Spleen (tissue), 11 donors: ENCODE measurements around the gene KLHDC4. TPM values are rescaled to one million over a fixed set of nuclear protein-coding genes. Genes with fewer than 3 reads are reported as not detected.

Experiments
- DNase-seq: peaks from one replicate; pipeline ENCODE4 v3.0.0-alpha.2; 2020
- H3K27ac ChIP-seq, 8 donors: fragments of 200-600 bp; sonication (generic) in 7 of 8; 1 replicate in 4 of 8; 2 replicates in 4 of 8; pipeline versions ENCODE4 v1.5.0 to v1.8.0; 2016 to 2021; ENCODE audit warnings: inconsistent platforms in 4 of 8, mild to moderate bottlenecking in 4 of 8, moderate library complexity in 1 of 8
- H3K27me3 ChIP-seq, 7 donors: fragments of 200-600 bp; sonication (generic) in 6 of 7; replicated peaks in 1 of 7; 1 replicate in 4 of 7; 2 replicates in 3 of 7; pipeline versions ENCODE4 v1.5.0 to v1.8.0; 2016 to 2021; ENCODE audit warnings: inconsistent platforms in 3 of 7, mild to moderate bottlenecking in 1 of 7
- H3K36me3 ChIP-seq, 6 donors: fragments of 200-600 bp; sonication (generic) in 5 of 6; 1 replicate in 4 of 6; 2 replicates in 2 of 6; pipeline versions ENCODE4 v1.5.0 to v1.8.0; 2016 to 2021; ENCODE audit warnings: inconsistent platforms in 2 of 6
- H3K4me1 ChIP-seq, 6 donors: fragments of 200-600 bp; sonication (generic) in 5 of 6; 1 replicate in 3 of 6; 2 replicates in 3 of 6; pipeline versions ENCODE4 v1.5.0 to v1.8.0; 2016 to 2021; ENCODE audit warnings: inconsistent platforms in 3 of 6
- H3K4me3 ChIP-seq, 8 donors: fragments of 200-600 bp; sonication (generic) in 7 of 8; 1 replicate in 4 of 8; 2 replicates in 4 of 8; pipeline versions ENCODE4 v1.5.0 to v1.8.0; 2016 to 2021; ENCODE audit warnings: inconsistent platforms in 4 of 8, mild to moderate bottlenecking in 4 of 8, moderate library complexity in 2 of 8
- H3K9me3 ChIP-seq, 8 donors: fragments of 200-600 bp; sonication (generic) in 7 of 8; 1 replicate in 4 of 8; 2 replicates in 4 of 8; pipeline versions ENCODE4 v1.5.0 to v1.8.0; 2016 to 2021; ENCODE audit warnings: inconsistent platforms in 4 of 8
- POLR2A ChIP-seq, 3 donors: fragments of 450-650 bp; IDR thresholded peaks; one replicate each; pipeline ENCODE4 v1.5.1; 2017; ENCODE audit warnings: antibody characterized with exemption in 3 of 3, mild to moderate bottlenecking in 1 of 3
- POLR2AphosphoS5 ChIP-seq, 3 donors: sonication (generic); formaldehyde crosslinking; IDR thresholded peaks; one replicate each; pipeline ENCODE4 v1.5.1; 2017; ENCODE audit warnings: antibody characterized with exemption in 3 of 3
- WGBS, 5 donors: extraction: QIAGEN DNeasy Blood & Tissue Kit in 3 of 5; methylation state at CpG; one replicate each; pipeline versions ENCODE4 v1.1.5 to v1.1.7; 2013 to 2018; 5-methylcytosine and 5-hydroxymethylcytosine counted together
- intact Hi-C: fragments of 100-400 bp; cut with DNase I; formaldehyde crosslinking; loops from one replicate; pipeline ENCODE4 v1.15.0; 2023; ENCODE audit warnings: low total_unique reads
- polyA plus RNA-seq, 3 donors: library from polyadenylated mRNA; stranded (reverse); fragments of 200-250 nt; gene quantifications; one replicate each; pipeline ENCODE4 v1.2.1, GENCODE V29; 2013
- total RNA-seq, 7 donors: library from RNA; depleted of rRNA in 3 of 7; stranded (reverse); fragments of >200 nt in 3 of 7; fragmentation: NEBNext Ultra II Directional in 4 of 7; extraction: Animal tissue kit (Norgen Biotek cat#: 25700) in 4 of 7; gene quantifications; one replicate each; pipeline versions ENCODE4 v1.1.0 to v1.2.1, GENCODE V29; 2016 to 2021
- TF ChIP-seq, protein P1 (sequence below), 11 experiments: fragments of 200-600 bp in 7 of 11; fragments of 450-650 bp in 4 of 11; sonication (generic) in 4 of 11; IDR thresholded peaks in 8 of 11; conservative IDR thresholded peaks in 3 of 11; 1 replicate in 7 of 11; 2 replicates in 4 of 11; pipeline versions ENCODE4 v1.4.0 to v1.8.0; 2016 to 2021; ENCODE audit warnings: antibody characterized with exemption in 11 of 11, inconsistent platforms in 4 of 11, mild to moderate bottlenecking in 1 of 11
- donor health status: healthy with polysubstance abuse.
- donor health status: DM: no; HTN: no; CAD: no; lungs with moderate emphysema.
- donor health status: DM: no; HTN: no; CAD: no.
- donor health status: Bipolar disorder and iron deficiency.
- donor health status: healthy.
- donor health status: DM: no; HTN: no; CAD: no.
- donor health status: DM: yes; HTN: yes; CAD: no.

Gene KLHDC4
- total and polyA plus RNA-seq, 10 donors: 30.2 to 91.7 (median 56.7) TPM

DNA sequence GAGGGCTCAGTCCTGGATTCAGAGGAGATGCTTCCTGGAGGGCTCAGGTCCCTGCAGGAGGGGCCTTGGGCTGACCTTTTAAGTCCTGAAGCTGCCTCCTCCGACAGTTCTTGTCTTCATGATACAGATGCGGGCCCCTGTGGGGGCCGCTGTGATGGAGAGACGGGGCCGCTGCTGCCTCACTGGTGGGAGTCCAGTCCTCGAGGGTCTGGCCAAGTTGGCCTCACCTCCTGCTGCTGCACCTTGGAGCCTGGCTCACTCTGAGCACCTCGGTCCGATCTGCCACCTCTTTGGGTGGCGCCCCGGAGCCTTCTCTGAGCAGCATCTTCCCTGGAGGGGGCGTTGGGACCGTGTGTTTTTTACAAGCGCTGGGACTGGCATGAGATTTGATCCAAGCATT is 79.1 kb downstream of the KLHDC4 start:
- Histone ChIP-seq H3K9me3 (no peaks in the 10 kb centered on the region), H3K36me3 (no peaks in the 10 kb centered on the region), H3K4me1 (peaks cover 0 to 8% (median 4%) of the 10 kb centered on the region in 6 donors), H3K27ac (no peak overlapping the region), H3K4me3 (no peak overlapping the region), H3K27me3 (peaks cover 0 to 96% (median 22%) of the 10 kb centered on the region in 7 donors)
- no peak for DNase-seq
- 71 to 78% (median 77%) methylated on average over 8 to 13 of the region's 13 CpGs for WGBS, 5 donors
- TF ChIP-seq POLR2AphosphoS5 (IDR thresholded peaks at IDR 0.05) (no peak), POLR2A (IDR thresholded peaks at IDR 0.05) (no peak)
- TF ChIP-seq, protein P1, sequence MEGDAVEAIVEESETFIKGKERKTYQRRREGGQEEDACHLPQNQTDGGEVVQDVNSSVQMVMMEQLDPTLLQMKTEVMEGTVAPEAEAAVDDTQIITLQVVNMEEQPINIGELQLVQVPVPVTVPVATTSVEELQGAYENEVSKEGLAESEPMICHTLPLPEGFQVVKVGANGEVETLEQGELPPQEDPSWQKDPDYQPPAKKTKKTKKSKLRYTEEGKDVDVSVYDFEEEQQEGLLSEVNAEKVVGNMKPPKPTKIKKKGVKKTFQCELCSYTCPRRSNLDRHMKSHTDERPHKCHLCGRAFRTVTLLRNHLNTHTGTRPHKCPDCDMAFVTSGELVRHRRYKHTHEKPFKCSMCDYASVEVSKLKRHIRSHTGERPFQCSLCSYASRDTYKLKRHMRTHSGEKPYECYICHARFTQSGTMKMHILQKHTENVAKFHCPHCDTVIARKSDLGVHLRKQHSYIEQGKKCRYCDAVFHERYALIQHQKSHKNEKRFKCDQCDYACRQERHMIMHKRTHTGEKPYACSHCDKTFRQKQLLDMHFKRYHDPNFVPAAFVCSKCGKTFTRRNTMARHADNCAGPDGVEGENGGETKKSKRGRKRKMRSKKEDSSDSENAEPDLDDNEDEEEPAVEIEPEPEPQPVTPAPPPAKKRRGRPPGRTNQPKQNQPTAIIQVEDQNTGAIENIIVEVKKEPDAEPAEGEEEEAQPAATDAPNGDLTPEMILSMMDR (IDR thresholded peaks at IDR 0.05 in 8 of 11, conservative IDR thresholded peaks at IDR 0.05 in 3 of 11): no peak
- intact Hi-C loops: no loop called here

DNA sequence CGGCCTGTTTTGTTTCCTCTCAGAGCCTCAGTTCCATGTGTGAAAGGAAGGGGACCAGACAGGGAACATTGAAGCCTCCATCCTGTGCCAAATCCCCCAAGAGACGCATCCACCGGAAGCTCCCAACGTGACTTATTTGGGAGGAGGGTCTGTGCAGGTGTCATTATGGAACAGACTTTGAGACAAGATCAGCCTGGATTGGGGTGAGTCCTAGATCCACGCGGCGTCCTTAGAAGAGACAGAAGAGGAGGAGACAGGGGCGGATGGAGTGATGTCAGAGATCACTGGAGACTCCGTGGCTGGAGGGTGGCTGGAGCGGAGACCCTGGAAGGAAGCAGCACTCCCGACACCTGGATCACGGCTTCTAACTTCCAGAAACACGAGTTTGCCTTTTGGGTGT is 80.0 kb downstream of the KLHDC4 start:
- Histone ChIP-seq H3K27ac (no peak overlapping the region), H3K4me1 (peaks cover 0 to 9% (median 4%) of the 10 kb centered on the region in 6 donors), H3K36me3 (no peaks in the 10 kb centered on the region), H3K9me3 (no peaks in the 10 kb centered on the region), H3K4me3 (no peak overlapping the region), H3K27me3 (peaks cover 0 to 90% (median 22%) of the 10 kb centered on the region in 7 donors)
- 78 to 85% (median 82%) methylated on average over 13 of the region's 13 CpGs for WGBS, 5 donors
- TF ChIP-seq POLR2AphosphoS5 (IDR thresholded peaks at IDR 0.05): no peak
- TF ChIP-seq, protein P1 (IDR thresholded peaks at IDR 0.05 in 8 of 11, conservative IDR thresholded peaks at IDR 0.05 in 3 of 11): no peak
- TF ChIP-seq POLR2A (IDR thresholded peaks at IDR 0.05): no peak
- intact Hi-C loops: no loop called here
- DNase-seq: no peak

DNA sequence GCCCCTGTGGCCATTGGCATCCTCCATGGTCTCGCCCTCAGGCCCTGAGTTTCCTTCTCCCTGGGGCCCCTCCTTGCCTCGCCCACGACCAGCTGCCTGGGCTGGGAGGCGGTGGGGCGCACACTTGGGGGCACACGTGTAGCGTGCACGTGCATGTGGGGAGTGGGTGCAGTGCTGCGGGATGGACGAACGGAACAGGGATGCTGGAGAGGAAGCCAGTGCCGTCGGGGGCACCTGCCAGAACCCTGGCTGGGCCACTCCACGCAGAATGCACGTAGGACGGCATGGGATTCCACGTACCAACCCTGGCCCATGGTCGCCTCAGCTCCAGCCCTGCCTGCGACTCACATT is 80.4 kb downstream of the KLHDC4 start:
- H3K27me3 ChIP-seq: peaks cover 0 to 87% (median 22%) of the 10 kb centered on the region in 7 donors
- no peaks in the 10 kb centered on the region for H3K36me3 ChIP-seq
- intact Hi-C loops: no loop called here
- WGBS, 5 donors: 84 to 100% (median 86%) methylated on average over 2 to 19 of the region's 19 CpGs
- no peak overlapping the region for H3K4me3 ChIP-seq
- H3K27ac ChIP-seq: no peak overlapping the region
- no peaks in the 10 kb centered on the region for H3K9me3 ChIP-seq
- TF ChIP-seq, protein P1 (IDR thresholded peaks at IDR 0.05 in 8 of 11, conservative IDR thresholded peaks at IDR 0.05 in 3 of 11): no peak
- no peak for TF ChIP-seq POLR2AphosphoS5 (IDR thresholded peaks at IDR 0.05)
- H3K4me1 ChIP-seq: peaks cover 0 to 9% (median 4%) of the 10 kb centered on the region in 6 donors
- no peak for DNase-seq

DNA sequence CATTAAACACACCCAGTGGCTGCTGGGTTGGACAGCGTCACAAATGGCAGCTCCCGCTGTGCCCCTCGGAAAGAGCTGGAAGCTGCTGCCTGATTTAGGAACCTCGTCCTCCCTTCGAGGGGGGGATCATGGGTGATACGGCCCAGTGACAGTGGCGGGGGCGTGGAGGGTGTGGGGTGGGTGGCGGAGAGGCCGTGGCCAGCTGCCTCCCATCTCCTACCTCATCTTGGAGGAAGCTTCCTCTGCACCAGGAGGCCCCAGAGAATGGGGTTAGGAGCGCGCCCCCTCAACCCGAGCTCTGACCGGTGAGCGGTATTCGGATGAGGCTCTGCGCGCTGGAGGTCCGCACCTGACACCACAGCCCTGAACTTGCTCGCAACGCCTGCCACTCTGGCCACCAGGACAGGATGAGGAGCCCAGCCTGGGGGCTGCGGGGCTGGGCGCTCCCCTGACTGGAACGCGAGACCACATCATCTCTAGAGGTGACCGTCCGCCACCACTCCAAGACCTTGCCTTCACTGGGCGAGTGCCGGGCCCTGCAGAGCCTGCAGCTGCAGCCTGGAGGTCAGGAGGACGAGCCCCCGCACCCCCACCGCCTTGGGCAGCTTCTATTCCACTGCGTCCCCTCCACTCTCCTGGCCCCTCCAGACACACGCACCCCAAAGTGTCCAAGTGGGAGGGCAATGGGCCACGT is 80.9 kb downstream of the KLHDC4 start:
- 87 to 90% (median 89%) methylated on average over 31 to 35 of the region's 35 CpGs for WGBS, 5 donors
- no peak overlapping the region for H3K27ac ChIP-seq
- TF ChIP-seq POLR2A (IDR thresholded peaks at IDR 0.05) (no peak), POLR2AphosphoS5 (IDR thresholded peaks at IDR 0.05) (no peak)
- TF ChIP-seq, protein P1 (IDR thresholded peaks at IDR 0.05 in 8 of 11, conservative IDR thresholded peaks at IDR 0.05 in 3 of 11): no peak
- H3K4me1 ChIP-seq: peaks cover 0 to 9% (median 4%) of the 10 kb centered on the region in 6 donors
- peaks cover 0 to 87% (median 22%) of the 10 kb centered on the region in 7 donors for H3K27me3 ChIP-seq
- H3K9me3 ChIP-seq: no peaks in the 10 kb centered on the region
- no peaks in the 10 kb centered on the region for H3K36me3 ChIP-seq
- intact Hi-C loops: no loop called here
- H3K4me3 ChIP-seq: no peak overlapping the region
- no peak for DNase-seq
